ENCODE measurements around the gene GRAMD1A. TPM values are rescaled to one million over a fixed set of nuclear protein-coding genes. Genes with fewer than 3 reads are reported as not detected.
A peak's percentile ranks its signal among the peaks of the same experiment; 100 is the strongest.

Gene GRAMD1A
- total RNA-seq, 1 donor from 2014 or later: 27.2 TPM

- H3K36me3 Mint-ChIP-seq: no peaks in the 10 kb centered on the region
- H3F3A ChIP-seq (ENCODE audit: low read depth): no peaks in the 10 kb centered on the region
- no peak overlapping the region for H2AFZ ChIP-seq (replicated peaks)
- no peak overlapping the region for H3K4me3 Mint-ChIP-seq
- DNase-seq (ENCODE audit: low spot score): no peak
- H3K9me3 Mint-ChIP-seq: no peaks in the 10 kb centered on the region
- H3K79me2 ChIP-seq (ENCODE audit: low read depth): no peaks in the 10 kb centered on the region
- no peak overlapping the region for H3K4me2 ChIP-seq
- no peaks in the 10 kb centered on the region for H3K27me3 ChIP-seq
- peaks cover 23% of the 10 kb centered on the region for H3K4me1 Mint-ChIP-seq
- H3K9me3 ChIP-seq (ENCODE audit: low read depth): no peaks in the 10 kb centered on the region
- H3K4me3 ChIP-seq: no peak overlapping the region
- H3K36me3 ChIP-seq: no peaks in the 10 kb centered on the region
- TF ChIP-seq EZH2 (IDR thresholded peaks at IDR 0.05) (no peak), EZH2phosphoT487 (IDR thresholded peaks at IDR 0.05) (no peak)
- no peak overlapping the region for H3K9ac ChIP-seq
- no peaks in the 10 kb centered on the region for H4K20me1 ChIP-seq (ENCODE audit: low read depth)
- no peak overlapping the region for H3K27ac ChIP-seq
- H3K27me3 Mint-ChIP-seq (ENCODE audit: insufficient read depth, low read depth): peaks cover 9% of the 10 kb centered on the region
- H3K4me1 ChIP-seq: peaks cover 14% of the 10 kb centered on the region
- peak overlapping the region; percentile 46 for H3K27ac Mint-ChIP-seq
These were observed 43.0 kb downstream of the GRAMD1A start for GRCh38 chr19:35042954-35043604.

- Histone ChIP-seq H3K27ac (no peak overlapping the region), H3K9me3 (ENCODE audit: low read depth) (no peaks in the 10 kb centered on the region), H3K4me2 (no peak overlapping the region), H3K79me2 (ENCODE audit: low read depth) (no peaks in the 10 kb centered on the region), H3K4me3 (no peak overlapping the region), H3K4me1 (peaks cover 14% of the 10 kb centered on the region), H3F3A (ENCODE audit: low read depth) (no peaks in the 10 kb centered on the region), H4K20me1 (ENCODE audit: low read depth) (no peaks in the 10 kb centered on the region), H3K36me3 (no peaks in the 10 kb centered on the region), H2AFZ (replicated peaks) (no peak overlapping the region), H3K27me3 (no peaks in the 10 kb centered on the region), H3K9ac (no peak overlapping the region)
- Mint-ChIP-seq H3K27ac (no peak overlapping the region), H3K4me1 (peaks cover 26% of the 10 kb centered on the region), H3K36me3 (no peaks in the 10 kb centered on the region), H3K9me3 (no peaks in the 10 kb centered on the region), H3K27me3 (ENCODE audit: insufficient read depth, low read depth) (peaks cover 9% of the 10 kb centered on the region), H3K4me3 (no peak overlapping the region)
- DNase-seq (ENCODE audit: low spot score): no peak
- TF ChIP-seq EZH2phosphoT487 (IDR thresholded peaks at IDR 0.05) (no peak), EZH2 (IDR thresholded peaks at IDR 0.05) (no peak)
These were observed 43.8 kb downstream of the GRAMD1A start for GRCh38 chr19:35043906-35044305.

GRCh38 chr19:35044317-35045117, 44.4 kb downstream of the GRAMD1A start:
- Mint-ChIP-seq H3K36me3 (no peaks in the 10 kb centered on the region), H3K9me3 (no peaks in the 10 kb centered on the region), H3K4me3 (no peak overlapping the region), H3K4me1 (peaks cover 24% of the 10 kb centered on the region), H3K27ac (peak overlapping the region; percentile 19), H3K27me3 (ENCODE audit: insufficient read depth, low read depth) (peaks cover 9% of the 10 kb centered on the region)
- H3K27ac ChIP-seq: no peak overlapping the region
- no peaks in the 10 kb centered on the region for H3F3A ChIP-seq (ENCODE audit: low read depth)
- H3K36me3 ChIP-seq: no peaks in the 10 kb centered on the region
- no peak overlapping the region for H2AFZ ChIP-seq (replicated peaks)
- H3K27me3 ChIP-seq: no peaks in the 10 kb centered on the region
- H3K4me1 ChIP-seq: peaks cover 19% of the 10 kb centered on the region
- no peaks in the 10 kb centered on the region for H4K20me1 ChIP-seq (ENCODE audit: low read depth)
- H3K9me3 ChIP-seq (ENCODE audit: low read depth): no peaks in the 10 kb centered on the region
- no peaks in the 10 kb centered on the region for H3K79me2 ChIP-seq (ENCODE audit: low read depth)
- no peak overlapping the region for H3K4me3 ChIP-seq
- peak; percentile 60 for DNase-seq (ENCODE audit: low spot score)
- TF ChIP-seq CTCF (IDR thresholded peaks at IDR 0.05): peak; percentile 98
- TF ChIP-seq EZH2phosphoT487 (IDR thresholded peaks at IDR 0.05): no peak
- no peak overlapping the region for H3K9ac ChIP-seq
- H3K4me2 ChIP-seq: no peak overlapping the region

- Mint-ChIP-seq H3K4me3 (no peak overlapping the region), H3K27ac (no peak overlapping the region), H3K9me3 (no peaks in the 10 kb centered on the region), H3K36me3 (no peaks in the 10 kb centered on the region), H3K4me1 (peaks cover 17% of the 10 kb centered on the region), H3K27me3 (ENCODE audit: insufficient read depth, low read depth) (peaks cover 11% of the 10 kb centered on the region)
- H3K4me1 ChIP-seq: peaks cover 15% of the 10 kb centered on the region
- H3F3A ChIP-seq (ENCODE audit: low read depth): no peaks in the 10 kb centered on the region
- no peak overlapping the region for H3K27ac ChIP-seq
- H3K36me3 ChIP-seq: no peaks in the 10 kb centered on the region
- no peaks in the 10 kb centered on the region for H3K9me3 ChIP-seq (ENCODE audit: low read depth)
- H4K20me1 ChIP-seq (ENCODE audit: low read depth): no peaks in the 10 kb centered on the region
- H2AFZ ChIP-seq (replicated peaks): peak overlapping the region; percentile 63
- no peaks in the 10 kb centered on the region for H3K27me3 ChIP-seq
- no peak overlapping the region for H3K4me3 ChIP-seq
- no peak overlapping the region for H3K9ac ChIP-seq
- no peak overlapping the region for H3K4me2 ChIP-seq
- H3K79me2 ChIP-seq (ENCODE audit: low read depth): no peaks in the 10 kb centered on the region
- TF ChIP-seq CTCF (IDR thresholded peaks at IDR 0.05): peak; percentile 43
- TF ChIP-seq EZH2phosphoT487 (IDR thresholded peaks at IDR 0.05): no peak
- peak; percentile 55 for DNase-seq (ENCODE audit: low spot score)
These were observed 45.7 kb downstream of the GRAMD1A start for GRCh38 chr19:35045667-35046300.
